Hepatocyte (in vitro differentiated cells): Measurements from ENCODE around the gene OPN3. TPM values are rescaled to one million over a fixed set of nuclear protein-coding genes. Genes with fewer than 3 reads are reported as not detected.

ENCODE experiments used
- DNase-seq: peaks from one replicate; pipeline ENCODE4 v3.0.0-alpha.2; 2016; ENCODE audit warnings: low spot score
- H2AFZ ChIP-seq: fragments of 200-600 bp; sonication (generic); 2 replicates; pipeline ENCODE4 v1.6.0; 2016; ENCODE audit warnings: antibody characterized with exemption, mild to moderate bottlenecking
- H3K27ac ChIP-seq: fragments of 200-600 bp; sonication (generic); 2 replicates; pipeline ENCODE4 v1.5.1; 2016; ENCODE audit warnings: mild to moderate bottlenecking
- H3K27me3 ChIP-seq: fragments of 200-600 bp; sonication (generic); 2 replicates; pipeline ENCODE4 v1.6.1; 2016
- H3K36me3 ChIP-seq: fragments of 200-600 bp; sonication (generic); replicated peaks from 2 replicates; pipeline ENCODE4 v1.5.1; 2016; ENCODE audit warnings: low read depth; ENCODE audit not compliant: insufficient read depth
- H3K4me1 ChIP-seq: fragments of 200-600 bp; sonication (generic); 2 replicates; pipeline ENCODE4 v1.5.1; 2016; ENCODE audit warnings: mild to moderate bottlenecking, moderate library complexity; ENCODE audit not compliant: insufficient read depth
- H3K4me2 ChIP-seq: fragments of 200-600 bp; sonication (generic); 2 replicates; pipeline ENCODE4 v1.6.0; 2016
- H3K4me3 ChIP-seq: fragments of 200-600 bp; sonication (generic); 2 replicates; pipeline ENCODE4 v1.5.1; 2016; ENCODE audit warnings: mild to moderate bottlenecking
- H3K79me2 ChIP-seq: fragments of 200-600 bp; sonication (generic); 2 replicates; pipeline ENCODE4 v1.6.0; 2017; ENCODE audit warnings: mild to moderate bottlenecking
- H3K9me2 ChIP-seq: fragments of 200-600 bp; sonication (generic); replicated peaks from 2 replicates; pipeline ENCODE4 v1.6.0; 2017; ENCODE audit warnings: mild to moderate bottlenecking; ENCODE audit not compliant: insufficient read depth
- H3K9me3 ChIP-seq: fragments of 200-600 bp; sonication (generic); 2 replicates; pipeline ENCODE4 v1.5.1; 2016; ENCODE audit warnings: low read depth, mild to moderate bottlenecking
- H4K20me1 ChIP-seq: fragments of 200-600 bp; sonication (generic); 2 replicates; pipeline ENCODE4 v1.6.0; 2016; ENCODE audit warnings: mild to moderate bottlenecking; ENCODE audit not compliant: insufficient read depth, poor library complexity, severe bottlenecking
- CTCF ChIP-seq: fragments of 200-600 bp; sonication (generic); IDR thresholded peaks from 2 replicates; pipeline ENCODE4 v1.5.1; 2016; ENCODE audit warnings: antibody characterized with exemption, mild to moderate bottlenecking; ENCODE audit not compliant: poor library complexity
- EZH2 ChIP-seq: fragments of 200-600 bp; sonication (generic); IDR thresholded peaks from 2 replicates; pipeline ENCODE4 v1.6.1; 2016; ENCODE audit warnings: antibody characterized with exemption, mild to moderate bottlenecking, borderline replicate concordance
- EZH2phosphoT487 ChIP-seq: fragments of 200-600 bp; sonication (generic); IDR thresholded peaks from one replicate; pipeline ENCODE4 v1.6.1; 2018; ENCODE audit warnings: antibody characterized with exemption, mild to moderate bottlenecking, low read depth, moderate library complexity; ENCODE audit not compliant: unreplicated experiment, severe bottlenecking
- WGBS: methylation state at CpG from one replicate; pipeline ENCODE4 v1.1.6; 2016; ENCODE audit warnings: low lambda C conversion rate; ENCODE audit errors: missing lambda C conversion rate; 5-methylcytosine and 5-hydroxymethylcytosine counted together
- polyA plus RNA-seq: library from polyadenylated mRNA; unstranded; fragments of >200 nt; fragmentation: Nextera tagmentation; extraction: Ambion mirVana; gene quantifications from 2 replicates; pipeline ENCODE4 v1.2.1, GENCODE V29; 2016
- total RNA-seq: library from RNA; depleted of rRNA; stranded (reverse); fragments of >200 nt; gene quantifications from 2 replicates; pipeline ENCODE4 v1.2.3, GENCODE V29; 2014

The OPN3 gene
- total and polyA plus RNA-seq, 2 experiments from 2014 or later: 40.0 to 75.8 TPM

GRCh38 chr1:241645199-241645598 is 5.0 kb upstream of the OPN3 start:
- Histone ChIP-seq H3K9me3 (no peaks in the 10 kb centered on the region), H3K36me3 (no peaks in the 10 kb centered on the region), H3K27me3 (no peaks in the 10 kb centered on the region), H2AFZ (no peak overlapping the region), H3K4me3 (no peak overlapping the region), H4K20me1 (no peaks in the 10 kb centered on the region), H3K9me2 (no peaks in the 10 kb centered on the region), H3K27ac (no peak overlapping the region), H3K79me2 (no peaks in the 10 kb centered on the region), H3K4me2 (no peak overlapping the region), H3K4me1 (peaks cover 6% of the 10 kb centered on the region)
- no peak for DNase-seq
- 82% methylated on average over 4 of the region's 4 CpGs for WGBS
- TF ChIP-seq EZH2phosphoT487: no peak
- no peak for TF ChIP-seq EZH2
- no peak for TF ChIP-seq CTCF

GRCh38 chr1:241644259-241644658 is 4.1 kb upstream of the OPN3 start:
- Histone ChIP-seq H3K4me2 (no peak overlapping the region), H2AFZ (no peak overlapping the region), H3K27ac (no peak overlapping the region), H3K27me3 (no peaks in the 10 kb centered on the region), H3K79me2 (peaks cover 2% of the 10 kb centered on the region), H3K9me2 (no peaks in the 10 kb centered on the region), H3K4me3 (no peak overlapping the region), H3K4me1 (peaks cover 6% of the 10 kb centered on the region), H3K36me3 (no peaks in the 10 kb centered on the region), H4K20me1 (no peaks in the 10 kb centered on the region), H3K9me3 (no peaks in the 10 kb centered on the region)
- no peak for TF ChIP-seq CTCF
- 98% methylated on average over 2 of the region's 2 CpGs for WGBS
- no peak for DNase-seq

- peak overlapping the region; percentile 94 for H3K27ac ChIP-seq
These were observed 2.4 kb upstream of the OPN3 start for GRCh38 chr1:241642593-241642944.

More at GRCh38 chr1:241642593-241642944, 2.4 kb upstream of the OPN3 start:
- Histone ChIP-seq H3K36me3 (no peaks in the 10 kb centered on the region), H3K4me2 (no peak overlapping the region), H3K27me3 (no peaks in the 10 kb centered on the region), H4K20me1 (no peaks in the 10 kb centered on the region), H3K79me2 (peaks cover 19% of the 10 kb centered on the region), H2AFZ (no peak overlapping the region), H3K9me2 (no peaks in the 10 kb centered on the region), H3K4me1 (peaks cover 20% of the 10 kb centered on the region), H3K4me3 (no peak overlapping the region), H3K9me3 (no peaks in the 10 kb centered on the region)
- DNase-seq: peak; percentile 35
- WGBS: 85% methylated on average over 1 of the region's 1 CpG
- no peak for TF ChIP-seq CTCF
- no peak for TF ChIP-seq EZH2
- no peak for TF ChIP-seq EZH2phosphoT487
